ENCODE measurements around the gene LRRC3C. TPM values are rescaled to one million over a fixed set of nuclear protein-coding genes. Genes with fewer than 3 reads are reported as not detected.

Gene LRRC3C
- total and polyA plus RNA-seq, 11 donors = not detected

DNA sequence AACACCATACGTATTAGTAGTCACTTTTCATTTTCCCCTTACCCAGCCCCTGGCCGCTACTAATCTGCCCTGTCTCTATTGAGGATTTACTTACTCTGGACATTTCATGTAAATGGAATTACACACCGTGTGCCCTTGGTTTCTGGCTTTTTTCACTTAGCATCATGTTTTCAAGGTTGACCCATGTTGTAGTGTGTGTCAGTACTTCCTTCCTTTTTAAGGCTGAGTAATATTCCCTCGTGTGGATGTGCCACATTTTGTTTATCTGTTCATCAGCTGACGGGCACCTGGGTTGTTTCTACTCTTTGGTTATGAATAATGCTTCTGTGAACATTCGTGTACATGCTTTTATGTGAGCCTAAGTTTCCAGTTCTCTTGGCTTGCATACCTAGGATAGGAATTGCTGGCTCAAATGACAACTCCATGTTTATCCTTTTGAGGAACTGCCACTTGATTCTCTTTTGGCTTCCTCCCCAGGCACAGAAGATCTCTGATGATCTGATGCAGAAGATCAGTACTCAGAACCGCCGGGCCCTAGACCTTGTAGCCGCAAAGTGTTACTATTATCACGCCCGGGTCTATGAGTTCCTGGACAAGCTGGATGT, 60.8 kb downstream of the LRRC3C start:
- no peak for TF ChIP-seq POLR2A (IDR thresholded peaks at IDR 0.05)
- TF ChIP-seq, protein P1, sequence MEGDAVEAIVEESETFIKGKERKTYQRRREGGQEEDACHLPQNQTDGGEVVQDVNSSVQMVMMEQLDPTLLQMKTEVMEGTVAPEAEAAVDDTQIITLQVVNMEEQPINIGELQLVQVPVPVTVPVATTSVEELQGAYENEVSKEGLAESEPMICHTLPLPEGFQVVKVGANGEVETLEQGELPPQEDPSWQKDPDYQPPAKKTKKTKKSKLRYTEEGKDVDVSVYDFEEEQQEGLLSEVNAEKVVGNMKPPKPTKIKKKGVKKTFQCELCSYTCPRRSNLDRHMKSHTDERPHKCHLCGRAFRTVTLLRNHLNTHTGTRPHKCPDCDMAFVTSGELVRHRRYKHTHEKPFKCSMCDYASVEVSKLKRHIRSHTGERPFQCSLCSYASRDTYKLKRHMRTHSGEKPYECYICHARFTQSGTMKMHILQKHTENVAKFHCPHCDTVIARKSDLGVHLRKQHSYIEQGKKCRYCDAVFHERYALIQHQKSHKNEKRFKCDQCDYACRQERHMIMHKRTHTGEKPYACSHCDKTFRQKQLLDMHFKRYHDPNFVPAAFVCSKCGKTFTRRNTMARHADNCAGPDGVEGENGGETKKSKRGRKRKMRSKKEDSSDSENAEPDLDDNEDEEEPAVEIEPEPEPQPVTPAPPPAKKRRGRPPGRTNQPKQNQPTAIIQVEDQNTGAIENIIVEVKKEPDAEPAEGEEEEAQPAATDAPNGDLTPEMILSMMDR (IDR thresholded peaks at IDR 0.05) = no peak
- ATAC-seq = no peak
- Histone ChIP-seq H3K27me3 (no peaks in the 10 kb centered on the region), H3K36me3 (peaks cover 5 to 98% (median 96%) of the 10 kb centered on the region in 9 donors), H3K27ac (no peak overlapping the region), H3K4me1 (peaks cover 0 to 4% (median under 1%) of the 10 kb centered on the region in 12 donors), H3K4me3 (no peak overlapping the region), H3K9me3 (no peaks in the 10 kb centered on the region)
- intact Hi-C loops (cut with DNase I) = loop anchor here in 1 of 10 donors (10.0 kb wide), 1 partner anchor 364 kb away; the partner anchor contains the start of gene PPP1R1B
- DNase-seq = no peak
- WGBS, 4 donors = 90 to 95% (median 92%) methylated on average over 11 of the region's 11 CpGs

DNA sequence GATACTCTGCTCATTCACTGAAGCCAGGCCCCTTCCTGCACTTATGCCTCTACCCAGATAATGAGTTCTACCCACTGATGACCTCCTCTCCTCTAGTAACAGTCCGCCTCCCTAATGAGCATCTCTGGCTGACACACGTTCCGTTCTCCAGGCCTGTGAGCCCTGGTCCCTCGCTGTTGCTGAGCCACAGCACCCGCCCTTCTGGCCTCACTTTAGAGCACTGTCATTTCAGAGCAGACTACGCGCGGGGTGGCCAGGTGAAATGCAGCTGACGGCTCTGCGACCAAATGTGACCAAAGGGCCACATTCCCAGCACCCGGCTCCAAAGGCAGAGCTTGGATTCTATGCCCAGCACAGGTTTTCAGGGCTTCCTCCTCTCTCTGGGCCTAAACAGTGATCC, 66.9 kb downstream of the LRRC3C start:
- no peaks in the 10 kb centered on the region for H3K9me3 ChIP-seq
- H3K4me1 ChIP-seq = peaks cover 0 to 11% (median 0%) of the 10 kb centered on the region in 12 donors
- DNase-seq (no peak), ATAC-seq (no peak)
- intact Hi-C loops (cut with DNase I) = loop anchor here in 1 of 10 donors (10.0 kb wide), 1 partner anchor 280 kb away; no protein-coding TSS in a partner anchor
- no peak overlapping the region for H3K27ac ChIP-seq
- TF ChIP-seq, protein P1 (IDR thresholded peaks at IDR 0.05) = no peak
- TF ChIP-seq POLR2A (IDR thresholded peaks at IDR 0.05) = no peak
- no peak overlapping the region for H3K4me3 ChIP-seq
- 88 to 95% (median 93%) methylated on average over 11 of the region's 11 CpGs for WGBS, 4 donors
- H3K27me3 ChIP-seq = no peaks in the 10 kb centered on the region
- H3K36me3 ChIP-seq = peaks cover 0 to 100% (median 90%) of the 10 kb centered on the region in 9 donors

Other genes starting within 250 kb of the LRRC3C start
- gene PGAP3, start 239.7 kb upstream of the LRRC3C start, total RNA-seq = 10 to 100 TPM in 7 of 9 donors, 1 to 10 TPM in 2; 8.0 to 18.8 (median 13.1) TPM
- 10 to 100 TPM; 13.3 to 13.8 TPM for gene PGAP3, start 239.7 kb upstream of the LRRC3C start, polyA plus RNA-seq
- 10 to 100 TPM; 51.4 to 95.1 (median 79.3) TPM for gene ERBB2, start 227.7 kb upstream of the LRRC3C start, total RNA-seq
- gene ERBB2, start 227.7 kb upstream of the LRRC3C start, polyA plus RNA-seq = 10 to 100 TPM; 29.7 to 77.4 TPM
- gene MIEN1, start 197.2 kb upstream of the LRRC3C start, total RNA-seq = 10 to 100 TPM; 34.3 to 98.1 (median 53.3) TPM
- 100 to 1,000 TPM in 1 of 2 donors, 10 to 100 TPM in 1; 87.6 to 159 TPM for gene MIEN1, start 197.2 kb upstream of the LRRC3C start, polyA plus RNA-seq
- gene GRB7, start 189.8 kb upstream of the LRRC3C start, total RNA-seq = 1 to 10 TPM in 7 of 9 donors, under 1 TPM in 2; 0.48 to 8.2 (median 1.7) TPM
- gene GRB7, start 189.8 kb upstream of the LRRC3C start, polyA plus RNA-seq = 1 to 10 TPM in 1 of 2 donors, under 1 TPM in 1; 0.57 to 1.3 TPM
- gene IKZF3, start 63.4 kb upstream of the LRRC3C start, total RNA-seq = 1 to 10 TPM in 2 of 9 donors, under 1 TPM in 7; 0.07 to 6.9 (median 0.22) TPM
- gene IKZF3, start 63.4 kb upstream of the LRRC3C start, polyA plus RNA-seq = under 1 TPM; 0.08 to 0.11 TPM
- gene ZPBP2, start 59.5 kb upstream of the LRRC3C start, total RNA-seq = not detected
- gene ZPBP2, start 59.5 kb upstream of the LRRC3C start, polyA plus RNA-seq = not detected
- gene GSDMB, start 9.1 kb upstream of the LRRC3C start, total RNA-seq = 1 to 10 TPM; 1.6 to 5.3 (median 2.8) TPM
- 1 to 10 TPM; 2.0 to 4.7 TPM for gene GSDMB, start 9.1 kb upstream of the LRRC3C start, polyA plus RNA-seq
- 100 to 1,000 TPM in 1 of 9 donors, 10 to 100 TPM in 8; 40.0 to 111 (median 59.2) TPM for gene ORMDL3, start 131 bp upstream of the LRRC3C start, total RNA-seq
- 10 to 100 TPM; 49.9 to 64.0 TPM for gene ORMDL3, start 131 bp upstream of the LRRC3C start, polyA plus RNA-seq
- 1 to 10 TPM in 2 of 9 donors, under 1 TPM in 5, not detected in 2; 0.35 to 3.7 (median 0.52) TPM for gene GSDMA, start 35.3 kb downstream of the LRRC3C start, total RNA-seq
- under 1 TPM in 1 of 2 donors, not detected in 1; 0.08 TPM for gene GSDMA, start 35.3 kb downstream of the LRRC3C start, polyA plus RNA-seq
- 100 to 1,000 TPM in 2 of 9 donors, 10 to 100 TPM in 7; 68.9 to 117 (median 83.3) TPM for gene PSMD3, start 53.1 kb downstream of the LRRC3C start, total RNA-seq
- 100 to 1,000 TPM in 1 of 2 donors, 10 to 100 TPM in 1; 72.6 to 142 TPM for gene PSMD3, start 53.1 kb downstream of the LRRC3C start, polyA plus RNA-seq
- 1 to 10 TPM in 1 of 9 donors, under 1 TPM in 1, not detected in 7; 0.80 to 1.3 TPM for gene CSF3, start 87.7 kb downstream of the LRRC3C start, total RNA-seq
- under 1 TPM; 0.14 to 0.46 TPM for gene CSF3, start 87.7 kb downstream of the LRRC3C start, polyA plus RNA-seq
- gene MED24, start 126.7 kb downstream of the LRRC3C start, total RNA-seq = 10 to 100 TPM; 51.1 to 75.4 (median 58.3) TPM
- gene MED24, start 126.7 kb downstream of the LRRC3C start, polyA plus RNA-seq = 10 to 100 TPM; 52.7 to 61.8 TPM
- 100 to 1,000 TPM in 1 of 9 donors, 10 to 100 TPM in 8; 63.2 to 105 (median 73.2) TPM for gene THRA, start 135.2 kb downstream of the LRRC3C start, total RNA-seq
- 10 to 100 TPM; 50.6 to 56.2 TPM for gene THRA, start 135.2 kb downstream of the LRRC3C start, polyA plus RNA-seq
- 10 to 100 TPM in 6 of 9 donors, 1 to 10 TPM in 3; 5.8 to 36.1 (median 21.8) TPM for gene NR1D1, start 172.9 kb downstream of the LRRC3C start, total RNA-seq
- 10 to 100 TPM in 1 of 2 donors, 1 to 10 TPM in 1; 6.1 to 20.2 TPM for gene NR1D1, start 172.9 kb downstream of the LRRC3C start, polyA plus RNA-seq
- gene MSL1, start 194.2 kb downstream of the LRRC3C start, total RNA-seq = 10 to 100 TPM; 32.0 to 54.1 (median 45.1) TPM
- 10 to 100 TPM; 32.2 to 54.7 TPM for gene MSL1, start 194.2 kb downstream of the LRRC3C start, polyA plus RNA-seq
- gene CASC3, start 212.8 kb downstream of the LRRC3C start, total RNA-seq = 10 to 100 TPM; 26.5 to 54.3 (median 42.2) TPM
- gene CASC3, start 212.8 kb downstream of the LRRC3C start, polyA plus RNA-seq = 10 to 100 TPM; 27.9 to 33.4 TPM
- gene RAPGEFL1, start 249.7 kb downstream of the LRRC3C start, total RNA-seq = 1 to 10 TPM; 2.2 to 4.8 (median 2.9) TPM
- gene RAPGEFL1, start 249.7 kb downstream of the LRRC3C start, polyA plus RNA-seq = 1 to 10 TPM; 3.3 to 6.6 TPM